Glutamatergic neuron (in vitro differentiated cells): Measurements from ENCODE around the gene PRKCA. TPM values are rescaled to one million over a fixed set of nuclear protein-coding genes. Genes with fewer than 3 reads are reported as not detected.
"Not testable (repeated sequence)": the region's sequence is repeated elsewhere in the genome, so short reads cannot be mapped to it uniquely, and the experiment has no call there.

Experiments
- DNase-seq: peaks from one replicate; pipeline ENCODE4 v3.0.0; 2022
- H3K27ac Mint-ChIP-seq: one replicate; pipeline ENCODE4 v1.8.0; 2020; ENCODE audit warnings: mild to moderate bottlenecking, mixed read lengths, inconsistent platforms; ENCODE audit not compliant: unreplicated experiment
- H3K27me3 Mint-ChIP-seq: one replicate; pipeline ENCODE4 v1.8.0; 2020; ENCODE audit warnings: mild to moderate bottlenecking, moderate library complexity, mixed read lengths, inconsistent platforms; ENCODE audit not compliant: unreplicated experiment
- H3K36me3 Mint-ChIP-seq: one replicate; pipeline ENCODE4 v1.8.0; 2020; ENCODE audit warnings: mild to moderate bottlenecking, mixed read lengths, inconsistent platforms; ENCODE audit not compliant: unreplicated experiment
- H3K4me1 Mint-ChIP-seq: one replicate; pipeline ENCODE4 v1.8.0; 2020; ENCODE audit warnings: mild to moderate bottlenecking, low read depth, mixed read lengths, inconsistent platforms; ENCODE audit not compliant: unreplicated experiment
- H3K4me3 Mint-ChIP-seq: one replicate; pipeline ENCODE4 v1.8.0; 2020; ENCODE audit warnings: mild to moderate bottlenecking, mixed read lengths, inconsistent platforms; ENCODE audit not compliant: unreplicated experiment
- H3K9me3 Mint-ChIP-seq: one replicate; pipeline ENCODE4 v1.8.0; 2020; ENCODE audit warnings: mild to moderate bottlenecking, moderate library complexity, mixed read lengths, inconsistent platforms; ENCODE audit not compliant: unreplicated experiment
- total RNA-seq: library from RNA; stranded (reverse); fragmentation: NEBNext Ultra II Directional; extraction: Animal tissue kit (Norgen Biotek cat#: 25700); gene quantifications from one replicate; pipeline ENCODE4 v1.2.1, GENCODE V29; 2021; ENCODE audit not compliant: unreplicated experiment
- TF ChIP-seq, protein P1 (sequence below): fragments of 200-600 bp; sonication (generic); IDR thresholded peaks from one replicate; pipeline ENCODE4 v1.5.0; 2021; ENCODE audit not compliant: partially characterized antibody, unreplicated experiment

PRKCA gene
- total RNA-seq, 1 donor from 2014 or later = 2.2 TPM

- Mint-ChIP-seq H3K4me3 (no peak overlapping the region), H3K27me3 (no peaks in the 10 kb centered on the region), H3K9me3 (no peaks in the 10 kb centered on the region), H3K4me1 (peaks cover 3% of the 10 kb centered on the region), H3K27ac (no peak overlapping the region), H3K36me3 (no peaks in the 10 kb centered on the region)
- TF ChIP-seq, protein P1, sequence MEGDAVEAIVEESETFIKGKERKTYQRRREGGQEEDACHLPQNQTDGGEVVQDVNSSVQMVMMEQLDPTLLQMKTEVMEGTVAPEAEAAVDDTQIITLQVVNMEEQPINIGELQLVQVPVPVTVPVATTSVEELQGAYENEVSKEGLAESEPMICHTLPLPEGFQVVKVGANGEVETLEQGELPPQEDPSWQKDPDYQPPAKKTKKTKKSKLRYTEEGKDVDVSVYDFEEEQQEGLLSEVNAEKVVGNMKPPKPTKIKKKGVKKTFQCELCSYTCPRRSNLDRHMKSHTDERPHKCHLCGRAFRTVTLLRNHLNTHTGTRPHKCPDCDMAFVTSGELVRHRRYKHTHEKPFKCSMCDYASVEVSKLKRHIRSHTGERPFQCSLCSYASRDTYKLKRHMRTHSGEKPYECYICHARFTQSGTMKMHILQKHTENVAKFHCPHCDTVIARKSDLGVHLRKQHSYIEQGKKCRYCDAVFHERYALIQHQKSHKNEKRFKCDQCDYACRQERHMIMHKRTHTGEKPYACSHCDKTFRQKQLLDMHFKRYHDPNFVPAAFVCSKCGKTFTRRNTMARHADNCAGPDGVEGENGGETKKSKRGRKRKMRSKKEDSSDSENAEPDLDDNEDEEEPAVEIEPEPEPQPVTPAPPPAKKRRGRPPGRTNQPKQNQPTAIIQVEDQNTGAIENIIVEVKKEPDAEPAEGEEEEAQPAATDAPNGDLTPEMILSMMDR = no peak
- no peak for DNase-seq
These were observed 47.3 kb downstream of the PRKCA start for GRCh38 chr17:66349521-66350254.

DNA sequence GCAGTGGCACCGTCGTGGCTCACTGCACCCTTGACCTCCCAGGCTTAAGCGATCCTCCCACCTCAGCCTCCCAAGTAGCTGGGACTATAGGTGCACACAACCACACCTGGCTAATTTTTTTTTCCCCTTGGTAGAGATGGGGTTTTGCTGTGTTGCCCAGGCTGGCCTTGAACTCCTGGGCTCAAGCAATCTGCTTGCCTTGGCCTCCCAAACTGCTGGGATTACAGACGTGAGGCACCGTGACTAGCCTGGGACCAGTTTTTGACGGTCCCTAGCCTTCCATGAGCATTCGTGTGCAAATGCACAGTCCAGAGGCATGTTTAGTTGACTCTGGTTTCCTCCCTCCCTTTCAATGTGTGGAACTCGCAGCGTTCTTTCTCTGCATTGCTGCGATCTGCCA lies 48.2 kb downstream of the PRKCA start:
- not testable (repeated sequence) for H3K36me3 Mint-ChIP-seq, DNase-seq, H3K27me3 Mint-ChIP-seq, H3K4me3 Mint-ChIP-seq, H3K4me1 Mint-ChIP-seq, H3K27ac Mint-ChIP-seq, H3K9me3 Mint-ChIP-seq

DNA sequence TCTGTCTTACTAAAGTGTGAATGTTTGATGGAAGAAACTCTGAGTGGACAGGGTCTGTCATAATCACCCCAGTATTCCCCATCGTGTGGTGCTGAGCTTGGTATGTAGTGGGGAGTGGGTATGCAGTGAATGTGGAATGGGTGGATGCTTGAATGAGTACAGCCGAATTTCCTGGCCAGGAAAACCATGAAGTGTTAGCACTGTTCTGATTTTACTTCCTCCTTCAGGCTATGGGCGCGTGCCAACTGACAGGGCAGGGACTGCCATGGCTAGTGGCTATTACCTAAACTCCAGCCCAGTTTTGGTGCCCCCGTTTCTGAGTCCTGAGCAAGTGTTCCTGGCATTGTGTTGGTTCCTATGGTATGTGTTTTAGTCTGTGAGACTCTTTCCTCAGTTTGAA lies 48.6 kb downstream of the PRKCA start:
- Mint-ChIP-seq H3K27ac (no peak overlapping the region), H3K9me3 (no peaks in the 10 kb centered on the region), H3K36me3 (no peaks in the 10 kb centered on the region), H3K4me1 (no peaks in the 10 kb centered on the region), H3K4me3 (no peak overlapping the region), H3K27me3 (no peaks in the 10 kb centered on the region)
- TF ChIP-seq, protein P1 = no peak
- no peak for DNase-seq

DNA sequence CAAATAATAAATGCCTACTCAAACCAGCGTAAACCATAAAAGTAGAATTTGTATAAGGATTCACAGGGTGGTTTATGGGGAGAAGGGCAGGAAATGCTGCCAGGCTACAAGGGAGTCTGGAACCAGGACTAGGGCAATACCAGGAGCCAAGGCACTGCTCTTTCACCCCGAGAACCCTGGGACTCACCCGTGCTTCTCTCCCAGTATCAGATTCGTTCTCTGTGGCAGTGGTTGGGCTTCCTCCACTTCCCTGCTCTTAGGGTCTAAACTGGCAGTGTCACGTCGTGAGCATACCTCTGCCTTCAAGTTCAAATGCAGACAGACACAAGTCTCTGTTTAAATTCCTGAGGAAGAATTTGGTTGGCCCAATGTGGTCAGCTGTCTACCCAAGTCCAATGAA lies 49.3 kb downstream of the PRKCA start:
- H3K9me3 Mint-ChIP-seq = no peaks in the 10 kb centered on the region
- no peak overlapping the region for H3K27ac Mint-ChIP-seq
- TF ChIP-seq, protein P1 = no peak
- no peaks in the 10 kb centered on the region for H3K27me3 Mint-ChIP-seq
- H3K4me3 Mint-ChIP-seq = no peak overlapping the region
- no peaks in the 10 kb centered on the region for H3K36me3 Mint-ChIP-seq
- H3K4me1 Mint-ChIP-seq = no peaks in the 10 kb centered on the region
- DNase-seq = no peak

DNA sequence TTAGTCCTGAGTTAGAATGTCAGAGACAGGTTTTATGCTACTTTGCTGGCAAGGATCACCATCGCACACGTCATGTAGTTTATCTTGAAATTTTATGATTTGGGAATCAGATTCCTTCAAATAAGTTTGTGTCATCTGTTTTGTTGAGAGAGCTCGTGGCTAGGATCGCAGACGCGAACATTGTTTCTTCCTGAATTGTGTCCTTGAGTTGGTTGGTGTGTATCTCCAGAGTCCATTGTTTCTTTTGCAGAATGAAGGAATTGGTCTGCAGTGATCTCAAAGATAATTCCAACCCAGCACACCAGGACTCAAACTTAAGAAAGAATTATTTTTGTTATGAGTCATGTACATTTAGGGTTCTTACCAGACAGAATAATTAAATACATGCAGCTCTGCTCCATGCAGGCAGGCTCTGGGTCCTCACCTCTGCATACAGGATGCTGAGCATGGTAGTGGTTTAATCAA lies 51.6 kb downstream of the PRKCA start:
- no peak for DNase-seq
- TF ChIP-seq, protein P1 = no peak
- Mint-ChIP-seq H3K4me3 (no peak overlapping the region), H3K4me1 (no peaks in the 10 kb centered on the region), H3K27me3 (no peaks in the 10 kb centered on the region), H3K9me3 (no peaks in the 10 kb centered on the region), H3K27ac (no peak overlapping the region), H3K36me3 (no peaks in the 10 kb centered on the region)
